LNCAP (cell line): ENCODE data around the gene UBE2D1.

Experiments
- TF ChIP-seq, protein P1 (sequence below): fragments of 450-650 bp; IDR thresholded peaks from 2 replicates; pipeline ENCODE4 v1.5.1; 2017; ENCODE audit warnings: mild to moderate bottlenecking

Gene UBE2D1

DNA sequence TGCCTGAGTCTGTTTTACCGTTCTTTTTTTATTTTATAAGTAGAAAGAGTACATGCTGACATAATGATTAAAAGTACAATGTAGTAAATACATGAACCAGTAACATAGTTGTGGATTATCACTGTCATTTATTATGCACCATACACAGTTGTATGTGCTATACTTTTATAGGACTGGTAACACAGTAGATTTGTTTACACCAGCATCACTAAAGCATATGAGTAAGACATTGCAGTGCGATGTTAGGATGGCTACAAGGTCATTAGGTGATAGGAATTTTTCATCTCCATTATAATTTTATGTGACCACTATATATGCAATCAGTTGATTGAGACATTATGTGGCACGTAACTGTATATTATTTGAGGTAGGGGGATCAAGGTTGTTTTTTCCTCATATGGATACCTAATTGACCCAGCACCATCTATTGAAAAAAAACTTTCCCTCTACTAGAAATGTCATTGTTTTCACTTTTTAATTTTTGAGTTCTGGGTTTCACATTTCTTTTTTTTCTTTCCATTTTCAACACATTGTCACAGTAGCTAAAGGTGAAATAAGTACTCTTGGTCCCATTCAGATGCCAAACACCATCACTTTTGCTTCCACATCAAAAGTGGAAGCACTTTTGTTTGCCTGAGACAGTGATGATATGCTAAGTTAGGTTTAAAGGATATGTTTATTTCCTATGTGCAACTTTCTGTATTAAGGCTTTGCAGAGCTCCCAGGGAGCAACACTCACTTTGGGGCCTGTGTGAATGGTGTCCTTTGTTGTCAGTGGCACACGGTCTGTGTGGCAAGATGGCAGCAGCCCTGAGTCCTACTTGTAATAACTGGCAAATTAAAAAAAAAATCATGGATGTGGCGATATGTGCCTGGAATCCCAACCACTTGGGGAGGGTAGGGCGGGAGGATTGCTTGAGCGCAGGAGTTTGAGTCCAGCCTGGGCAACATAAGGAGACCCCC is 17.1 kb downstream of the UBE2D1 start:
- TF ChIP-seq, protein P1, sequence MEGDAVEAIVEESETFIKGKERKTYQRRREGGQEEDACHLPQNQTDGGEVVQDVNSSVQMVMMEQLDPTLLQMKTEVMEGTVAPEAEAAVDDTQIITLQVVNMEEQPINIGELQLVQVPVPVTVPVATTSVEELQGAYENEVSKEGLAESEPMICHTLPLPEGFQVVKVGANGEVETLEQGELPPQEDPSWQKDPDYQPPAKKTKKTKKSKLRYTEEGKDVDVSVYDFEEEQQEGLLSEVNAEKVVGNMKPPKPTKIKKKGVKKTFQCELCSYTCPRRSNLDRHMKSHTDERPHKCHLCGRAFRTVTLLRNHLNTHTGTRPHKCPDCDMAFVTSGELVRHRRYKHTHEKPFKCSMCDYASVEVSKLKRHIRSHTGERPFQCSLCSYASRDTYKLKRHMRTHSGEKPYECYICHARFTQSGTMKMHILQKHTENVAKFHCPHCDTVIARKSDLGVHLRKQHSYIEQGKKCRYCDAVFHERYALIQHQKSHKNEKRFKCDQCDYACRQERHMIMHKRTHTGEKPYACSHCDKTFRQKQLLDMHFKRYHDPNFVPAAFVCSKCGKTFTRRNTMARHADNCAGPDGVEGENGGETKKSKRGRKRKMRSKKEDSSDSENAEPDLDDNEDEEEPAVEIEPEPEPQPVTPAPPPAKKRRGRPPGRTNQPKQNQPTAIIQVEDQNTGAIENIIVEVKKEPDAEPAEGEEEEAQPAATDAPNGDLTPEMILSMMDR = no peak

GRCh38 chr10:58352956-58353610 is 18.3 kb downstream of the UBE2D1 start:
- TF ChIP-seq, protein P1 = no peak

DNA sequence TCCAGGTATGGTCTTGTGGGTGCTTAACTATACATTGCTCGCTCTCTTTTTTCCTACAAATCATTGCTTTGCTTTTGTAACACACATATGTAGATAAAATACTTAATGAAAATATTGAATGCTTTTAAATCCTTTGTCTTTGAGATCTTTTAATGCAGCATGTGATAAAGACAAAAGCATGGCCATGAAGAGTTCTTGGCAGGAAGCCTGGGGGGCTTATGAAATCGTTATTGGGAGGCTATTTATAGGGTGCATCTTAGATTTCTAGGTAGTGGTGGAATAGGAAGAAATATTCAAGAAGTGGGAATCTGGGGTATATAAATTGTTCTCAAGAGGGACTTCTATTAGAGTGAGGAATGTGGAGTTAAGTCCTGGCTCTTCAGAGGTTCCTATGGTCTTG is 21.9 kb downstream of the UBE2D1 start:
- TF ChIP-seq, protein P1 = no peak

- TF ChIP-seq, protein P1 = no peak
These were observed 23.6 kb downstream of the UBE2D1 start for GRCh38 chr10:58358314-58358933.

DNA sequence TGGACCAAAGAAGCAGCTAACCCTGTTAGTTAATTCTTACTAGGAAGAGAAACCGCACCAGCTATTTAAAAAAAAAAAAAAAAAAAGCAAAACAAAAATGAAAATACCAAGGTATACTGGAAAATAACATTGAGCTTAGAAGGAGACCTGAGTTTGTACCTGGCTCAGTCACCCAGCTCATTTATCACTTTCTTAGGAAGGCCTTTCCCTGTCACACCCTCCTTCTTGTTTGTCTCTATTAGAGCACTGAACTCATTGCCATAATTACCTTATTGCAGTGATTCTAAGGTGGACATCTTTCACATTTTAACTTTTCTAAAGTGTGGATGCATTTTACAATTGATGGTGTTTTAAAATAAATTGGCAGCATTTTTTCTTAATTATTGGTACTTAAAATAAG is 24.1 kb downstream of the UBE2D1 start:
- TF ChIP-seq, protein P1 = no peak

DNA sequence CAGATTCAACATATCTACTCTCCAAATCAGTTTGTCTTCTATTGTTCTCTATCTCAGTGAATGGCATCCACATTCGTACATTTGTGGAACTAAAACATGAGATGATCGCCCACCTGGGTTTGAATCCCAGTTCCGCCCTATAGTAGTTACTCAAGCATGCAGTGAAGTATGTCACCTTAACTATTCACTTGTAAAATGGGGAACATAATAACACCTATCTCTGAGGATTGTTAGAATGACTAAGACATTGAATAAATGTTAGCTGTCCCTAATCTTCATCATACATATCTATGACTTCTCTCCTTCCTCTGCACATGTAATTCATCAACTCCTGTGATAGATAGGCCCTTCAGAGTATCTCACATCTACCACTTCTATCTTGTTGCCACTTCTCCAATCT is 24.7 kb downstream of the UBE2D1 start:
- TF ChIP-seq, protein P1 = no peak

DNA sequence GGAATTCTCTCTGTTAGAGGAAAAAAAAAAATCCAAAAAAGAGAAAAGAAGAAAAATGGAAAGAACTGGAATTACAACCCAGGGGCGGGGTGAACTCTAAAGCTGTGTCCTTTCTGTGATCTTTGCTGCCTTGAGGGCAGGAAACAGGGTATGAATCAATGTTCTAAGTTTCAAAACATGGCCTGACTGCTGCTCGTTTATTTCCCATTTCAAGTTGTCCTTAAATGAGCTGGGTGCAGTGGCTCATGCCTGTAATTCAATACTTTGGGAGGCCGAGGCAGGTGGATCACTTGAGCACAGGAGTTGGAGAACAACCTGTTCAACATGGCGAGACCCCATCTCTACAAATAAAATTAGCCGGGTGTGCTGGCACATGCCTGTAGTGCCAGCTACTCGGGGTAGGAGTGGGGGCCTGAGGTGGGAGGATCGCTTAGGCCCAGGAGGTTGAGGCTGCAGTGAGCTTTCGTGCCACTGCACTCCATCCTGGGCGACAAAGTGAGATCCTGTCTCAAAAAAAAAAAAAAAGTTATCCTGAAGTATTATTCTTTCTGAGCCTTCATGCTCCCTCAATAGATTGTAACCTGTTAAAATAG is 25.7 kb downstream of the UBE2D1 start:
- TF ChIP-seq, protein P1 = no peak
